ENCODE results near the gene MARF1. TPM values are rescaled to one million over a fixed set of nuclear protein-coding genes. Genes with fewer than 3 reads are reported as not detected.
"Not testable (repeated sequence)": the region's sequence is repeated elsewhere in the genome, so short reads cannot be mapped to it uniquely, and the experiment has no call there.

MARF1 gene
- total and polyA plus RNA-seq, 3 experiments from 2014 or later: 16.9 to 75.3 (median 69.0) TPM

GRCh38 chr16:15570666-15571065, 72.3 kb downstream of the MARF1 start:
- H3K4me3 ChIP-seq (ENCODE audit: low read length); H3K36me3 ChIP-seq (ENCODE audit: insufficient read depth, low read length); H3K9me3 Mint-ChIP-seq; POLR2A ChIA-PET; DNase-seq; H3K27ac ChIP-seq (ENCODE audit: low read depth, low read length); H3K4me1 ChIP-seq (ENCODE audit: insufficient read depth, low read length); CTCF ChIA-PET; H3K4me1 Mint-ChIP-seq; H3K4me3 Mint-ChIP-seq; H3K27me3 Mint-ChIP-seq; H3K27me3 ChIP-seq (ENCODE audit: insufficient read depth, low read length, poor library complexity, severe bottlenecking); H3K36me3 Mint-ChIP-seq; H3K9me3 ChIP-seq (ENCODE audit: low read length): not testable (repeated sequence)
- H3K27ac Mint-ChIP-seq: peak overlapping the region in 2 of 8 donors; percentile 7 to 38

DNA sequence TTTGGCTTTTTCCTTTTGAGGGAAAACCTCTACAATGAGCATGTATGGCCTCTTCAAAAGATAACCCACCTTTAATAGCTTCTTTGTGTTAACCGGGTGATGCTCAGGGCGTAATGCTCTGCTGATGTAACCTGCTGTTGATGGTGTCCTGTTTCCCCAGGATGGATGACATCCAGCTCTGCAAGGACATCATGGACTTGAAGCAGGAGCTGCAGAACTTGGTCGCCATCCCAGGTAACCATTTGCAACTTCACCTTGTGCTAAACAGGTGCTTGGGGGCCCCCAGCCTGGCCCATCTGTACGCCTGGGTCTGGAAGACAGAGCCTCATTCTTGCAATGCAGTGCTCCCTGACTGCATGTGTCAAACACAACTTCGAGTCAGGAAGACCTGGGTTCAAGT, 75.1 kb downstream of the MARF1 start:
- Histone ChIP-seq H3K27ac (ENCODE audit: low read depth, low read length) (no peak overlapping the region), H3K4me3 (ENCODE audit: low read length) (no peak overlapping the region), H3K36me3 (ENCODE audit: insufficient read depth, low read length) (no peaks in the 10 kb centered on the region), H3K4me1 (ENCODE audit: insufficient read depth, low read length) (no peaks in the 10 kb centered on the region), H3K9me3 (ENCODE audit: low read length) (no peaks in the 10 kb centered on the region), H3K27me3 (ENCODE audit: insufficient read depth, low read length, poor library complexity, severe bottlenecking) (no peaks in the 10 kb centered on the region)
- H3K27me3 Mint-ChIP-seq: peaks cover 2 to 3% of the 10 kb centered on the region in 2 donors
- no peak overlapping the region for H3K4me3 Mint-ChIP-seq
- H3K4me1 Mint-ChIP-seq: no peaks in the 10 kb centered on the region
- CTCF ChIA-PET: interaction anchor here (1.2 kb wide), 1 partner anchor 17 kb away, joined by 4 read pairs; no protein-coding TSS in a partner anchor
- no peak overlapping the region for H3K27ac Mint-ChIP-seq
- H3K9me3 Mint-ChIP-seq: no peaks in the 10 kb centered on the region
- POLR2A ChIA-PET: no interaction called here
- no peak for DNase-seq
- H3K36me3 Mint-ChIP-seq: peaks cover 0 to 7% (median 0%) of the 10 kb centered on the region in 3 donors

GRCh38 chr16:15566095-15566494, 76.9 kb downstream of the MARF1 start:
- Histone ChIP-seq H3K9me3 (ENCODE audit: low read length) (no peaks in the 10 kb centered on the region), H3K27ac (ENCODE audit: low read depth, low read length) (no peak overlapping the region), H3K4me1 (ENCODE audit: insufficient read depth, low read length) (no peaks in the 10 kb centered on the region), H3K27me3 (ENCODE audit: insufficient read depth, low read length, poor library complexity, severe bottlenecking) (no peaks in the 10 kb centered on the region), H3K4me3 (ENCODE audit: low read length) (no peak overlapping the region), H3K36me3 (ENCODE audit: insufficient read depth, low read length) (no peaks in the 10 kb centered on the region)
- no peak overlapping the region for H3K27ac Mint-ChIP-seq
- POLR2A ChIA-PET: no interaction called here
- peaks cover 2 to 3% of the 10 kb centered on the region in 2 donors for H3K27me3 Mint-ChIP-seq
- H3K9me3 Mint-ChIP-seq: no peaks in the 10 kb centered on the region
- no peak for DNase-seq
- CTCF ChIA-PET: no interaction called here
- no peak overlapping the region for H3K4me3 Mint-ChIP-seq
- peaks cover 0 to 10% (median 0%) of the 10 kb centered on the region in 3 donors for H3K36me3 Mint-ChIP-seq
- no peaks in the 10 kb centered on the region for H3K4me1 Mint-ChIP-seq

- Histone ChIP-seq H3K4me3 (ENCODE audit: low read length) (no peak overlapping the region), H3K36me3 (ENCODE audit: insufficient read depth, low read length) (no peaks in the 10 kb centered on the region), H3K27ac (ENCODE audit: low read depth, low read length) (no peak overlapping the region), H3K27me3 (ENCODE audit: insufficient read depth, low read length, poor library complexity, severe bottlenecking) (no peaks in the 10 kb centered on the region), H3K9me3 (ENCODE audit: low read length) (no peaks in the 10 kb centered on the region), H3K4me1 (ENCODE audit: insufficient read depth, low read length) (no peaks in the 10 kb centered on the region)
- no peaks in the 10 kb centered on the region for H3K4me1 Mint-ChIP-seq
- peaks cover 2 to 3% of the 10 kb centered on the region in 2 donors for H3K27me3 Mint-ChIP-seq
- H3K9me3 Mint-ChIP-seq: no peaks in the 10 kb centered on the region
- no peak overlapping the region for H3K27ac Mint-ChIP-seq
- ChIA-PET CTCF (interaction anchor here (1.5 kb wide), 1 partner anchor 16 kb away, joined by 3 read pairs; no protein-coding TSS in a partner anchor), POLR2A (no interaction called here)
- H3K4me3 Mint-ChIP-seq: no peak overlapping the region
- DNase-seq: no peak
- H3K36me3 Mint-ChIP-seq: peaks cover 0 to 10% (median 0%) of the 10 kb centered on the region in 3 donors
Measured at GRCh38 chr16:15564604-15565339, 78.2 kb downstream of the MARF1 start.

DNA sequence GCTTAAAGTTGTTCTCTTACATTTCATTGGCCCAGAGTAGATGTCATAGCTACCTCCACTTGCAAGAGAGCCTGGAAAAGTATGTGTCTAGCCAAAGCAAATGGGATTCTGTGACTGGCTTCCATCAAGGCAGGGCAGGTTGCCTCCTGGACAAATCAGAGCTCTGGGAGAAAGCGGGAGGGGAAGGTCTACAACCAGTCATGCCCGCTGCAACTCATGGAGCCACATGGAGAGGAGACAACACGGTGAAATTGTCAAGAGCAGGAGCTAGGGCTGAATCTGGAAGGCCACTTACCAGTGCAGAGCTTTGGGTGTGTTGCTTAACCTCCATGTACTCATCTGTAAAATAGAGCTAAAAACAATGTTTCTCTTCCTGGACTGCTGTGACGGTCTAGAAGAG, 83.8 kb downstream of the MARF1 start:
- Histone ChIP-seq H3K9me3 (ENCODE audit: low read length) (no peaks in the 10 kb centered on the region), H3K4me3 (ENCODE audit: low read length) (no peak overlapping the region), H3K27me3 (ENCODE audit: insufficient read depth, low read length, poor library complexity, severe bottlenecking) (no peaks in the 10 kb centered on the region), H3K36me3 (ENCODE audit: insufficient read depth, low read length) (no peaks in the 10 kb centered on the region), H3K27ac (ENCODE audit: low read depth, low read length) (no peak overlapping the region), H3K4me1 (ENCODE audit: insufficient read depth, low read length) (no peaks in the 10 kb centered on the region)
- no peak overlapping the region for H3K27ac Mint-ChIP-seq
- H3K36me3 Mint-ChIP-seq: peaks cover 0 to 10% (median 2%) of the 10 kb centered on the region in 3 donors
- H3K9me3 Mint-ChIP-seq: no peaks in the 10 kb centered on the region
- CTCF ChIA-PET: no interaction called here
- DNase-seq: no peak
- no peak overlapping the region for H3K4me3 Mint-ChIP-seq
- H3K27me3 Mint-ChIP-seq: peaks cover 1 to 3% of the 10 kb centered on the region in 2 donors
- POLR2A ChIA-PET: no interaction called here
- H3K4me1 Mint-ChIP-seq: no peaks in the 10 kb centered on the region

DNA sequence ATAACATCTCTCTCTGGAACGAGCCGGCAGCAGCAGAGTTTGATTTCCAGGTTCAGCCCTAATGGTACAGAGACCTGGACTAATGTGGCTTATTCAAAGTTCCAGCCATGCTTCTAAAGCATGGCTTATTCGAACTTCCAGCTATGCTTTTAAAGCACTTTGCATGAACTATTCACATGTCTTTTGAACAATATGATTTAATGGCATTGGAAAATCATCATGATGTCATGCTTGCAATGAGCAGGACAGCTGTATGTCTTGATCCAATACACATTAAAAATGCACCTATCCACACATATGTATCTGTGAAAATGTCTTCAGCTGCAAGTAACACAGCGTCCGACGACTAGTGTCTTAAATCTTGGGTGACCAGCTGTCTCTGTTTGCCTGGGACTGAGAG, 85.7 kb downstream of the MARF1 start:
- Mint-ChIP-seq H3K27me3 (peaks cover 0 to 1% of the 10 kb centered on the region in 2 donors), H3K36me3 (peaks cover 0 to 2% (median under 1%) of the 10 kb centered on the region in 3 donors), H3K4me1 (no peaks in the 10 kb centered on the region), H3K27ac (no peak overlapping the region), H3K4me3 (no peak overlapping the region), H3K9me3 (no peaks in the 10 kb centered on the region)
- Histone ChIP-seq H3K4me3 (ENCODE audit: low read length) (no peak overlapping the region), H3K27me3 (ENCODE audit: insufficient read depth, low read length, poor library complexity, severe bottlenecking) (no peaks in the 10 kb centered on the region), H3K4me1 (ENCODE audit: insufficient read depth, low read length) (no peaks in the 10 kb centered on the region), H3K27ac (ENCODE audit: low read depth, low read length) (no peak overlapping the region), H3K36me3 (ENCODE audit: insufficient read depth, low read length) (no peaks in the 10 kb centered on the region), H3K9me3 (ENCODE audit: low read length) (no peaks in the 10 kb centered on the region)
- DNase-seq: no peak
- CTCF ChIA-PET: interaction anchor here (0.7 kb wide), 1 partner anchor 151 kb away, joined by 3 read pairs; no protein-coding TSS in a partner anchor
- POLR2A ChIA-PET: no interaction called here

DNA sequence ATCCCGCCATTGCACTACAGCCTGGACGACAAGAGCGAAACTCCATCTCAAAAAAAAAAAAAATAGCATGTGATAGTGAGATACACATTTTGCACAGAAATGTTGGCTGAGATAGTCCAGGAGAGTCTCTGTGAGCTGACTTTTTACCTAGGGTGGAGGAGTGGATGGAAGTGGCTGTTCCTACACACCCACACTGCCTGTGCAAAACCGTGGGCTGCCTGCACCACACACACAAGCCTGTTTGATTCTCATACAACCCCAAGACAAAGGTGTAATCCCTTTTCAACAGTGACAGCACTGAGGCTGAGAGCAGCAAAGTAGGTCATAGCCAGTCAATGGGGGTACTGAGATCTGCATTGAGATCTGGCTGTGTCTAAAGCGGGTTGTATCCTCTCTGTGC, 86.8 kb downstream of the MARF1 start:
- no peaks in the 10 kb centered on the region for H3K4me1 Mint-ChIP-seq
- DNase-seq: no peak
- H3K9me3 ChIP-seq (ENCODE audit: low read length): no peaks in the 10 kb centered on the region
- H3K9me3 Mint-ChIP-seq: no peaks in the 10 kb centered on the region
- peaks cover 0 to 2% (median 0%) of the 10 kb centered on the region in 3 donors for H3K36me3 Mint-ChIP-seq
- no peaks in the 10 kb centered on the region for H3K27me3 ChIP-seq (ENCODE audit: insufficient read depth, low read length, poor library complexity, severe bottlenecking)
- ChIA-PET POLR2A (no interaction called here), CTCF (no interaction called here)
- H3K4me1 ChIP-seq (ENCODE audit: insufficient read depth, low read length): no peaks in the 10 kb centered on the region
- no peak overlapping the region for H3K27ac Mint-ChIP-seq
- H3K4me3 Mint-ChIP-seq: no peak overlapping the region
- no peak overlapping the region for H3K27ac ChIP-seq (ENCODE audit: low read depth, low read length)
- peaks cover 0 to 1% of the 10 kb centered on the region in 2 donors for H3K27me3 Mint-ChIP-seq
- H3K36me3 ChIP-seq (ENCODE audit: insufficient read depth, low read length): no peaks in the 10 kb centered on the region
- H3K4me3 ChIP-seq (ENCODE audit: low read length): no peak overlapping the region

- CTCF ChIA-PET: no interaction called here
- Mint-ChIP-seq H3K4me1 (no peaks in the 10 kb centered on the region), H3K9me3 (no peaks in the 10 kb centered on the region)
Measured at GRCh38 chr16:15553313-15554088, 89.5 kb downstream of the MARF1 start.

More at GRCh38 chr16:15553313-15554088, 89.5 kb downstream of the MARF1 start:
- DNase-seq: no peak
- Histone ChIP-seq H3K27me3 (ENCODE audit: insufficient read depth, low read length, poor library complexity, severe bottlenecking) (no peaks in the 10 kb centered on the region), H3K36me3 (ENCODE audit: insufficient read depth, low read length) (no peaks in the 10 kb centered on the region), H3K4me1 (ENCODE audit: insufficient read depth, low read length) (no peaks in the 10 kb centered on the region), H3K27ac (ENCODE audit: low read depth, low read length) (no peak overlapping the region), H3K4me3 (ENCODE audit: low read length) (no peak overlapping the region), H3K9me3 (ENCODE audit: low read length) (no peaks in the 10 kb centered on the region)
- Mint-ChIP-seq H3K4me3 (no peak overlapping the region), H3K36me3 (peaks cover 0 to 2% (median 0%) of the 10 kb centered on the region in 3 donors), H3K27ac (no peak overlapping the region), H3K27me3 (peaks cover 0 to 1% of the 10 kb centered on the region in 2 donors)
- POLR2A ChIA-PET: no interaction called here

Data from CD8-positive, alpha-beta memory T cell (primary cell).